OCI-LY7 (cell line): Measurements from ENCODE around the gene ATP6V0A1. TPM values are rescaled to one million over a fixed set of nuclear protein-coding genes. Genes with fewer than 3 reads are reported as not detected.

Experiments
- BruUV-seq: library from RNA; stranded (reverse); fragments of 400-500 nt; replicated peaks from 2 replicates; lab custom pipeline; 2021; lab: Mats Ljungman, UMichigan
- CTCF ChIA-PET: fragments of 300-600 bp; sonication (Branson Sonifier 250); formaldehyde crosslinking; loops from one replicate; lab custom pipeline; 2022; ENCODE audit warnings: antibody characterized with exemption; ENCODE audit not compliant: unreplicated experiment; lab: Charles Lee
- POLR2A ChIA-PET: fragments of 300-600 bp; sonication (Branson Sonifier 250); formaldehyde crosslinking; loops from one replicate; lab custom pipeline; 2022; ENCODE audit warnings: antibody characterized with exemption; lab: Charles Lee
- DNase-seq: peaks from one replicate; pipeline ENCODE4 v3.0.0-alpha.2; 2015; ENCODE audit warnings: low spot score
- H2AFZ ChIP-seq: fragments of 200-600 bp; sonication (generic), shearing (Covaris generic); 2 replicates; pipeline ENCODE4 v1.6.1; 2014; ENCODE audit warnings: mild to moderate bottlenecking, antibody characterized with exemption, low read length, moderate library complexity
- H3K27ac ChIP-seq: fragments of 200-600 bp; sonication (generic); 2 replicates; pipeline ENCODE4 v1.5.1; 2014; ENCODE audit warnings: mixed run types, low read depth, mild to moderate bottlenecking, moderate library complexity, low read length, inconsistent platforms; ENCODE audit not compliant: poor library complexity, severe bottlenecking
- H3K36me3 ChIP-seq: fragments of 200-600 bp; sonication (generic); 2 replicates; pipeline ENCODE4 v1.6.1; 2014; ENCODE audit warnings: mild to moderate bottlenecking, antibody characterized with exemption, low read length, moderate library complexity, mixed read lengths; ENCODE audit not compliant: insufficient read depth
- H3K4me1 ChIP-seq: fragments of 200-600 bp; sonication (generic); 2 replicates; pipeline ENCODE4 v1.5.1; 2014; ENCODE audit warnings: mild to moderate bottlenecking, low read length; ENCODE audit not compliant: insufficient read depth, poor library complexity, severe bottlenecking
- H3K4me2 ChIP-seq: fragments of 200-600 bp; sonication (generic); 2 replicates; pipeline ENCODE4 v1.6.1; 2014; ENCODE audit warnings: mild to moderate bottlenecking, low read length
- H3K4me3 ChIP-seq: fragments of 200-600 bp; sonication (generic); 2 replicates; pipeline ENCODE4 v1.5.1; 2014; ENCODE audit warnings: mild to moderate bottlenecking, low read depth, low read length; ENCODE audit not compliant: poor library complexity, severe bottlenecking
- H3K79me2 ChIP-seq: fragments of 200-600 bp; sonication (generic); 2 replicates; pipeline ENCODE4 v1.6.1; 2016; ENCODE audit warnings: low read depth, mild to moderate bottlenecking, low read length, moderate library complexity, mixed read lengths; ENCODE audit not compliant: insufficient read depth
- H3K9me2 ChIP-seq: fragments of 200-600 bp; sonication (generic); 2 replicates; pipeline ENCODE4 v1.6.1; 2016; ENCODE audit warnings: mild to moderate bottlenecking, low read length, mixed read lengths; ENCODE audit not compliant: insufficient read depth
- H3K9me3 ChIP-seq: fragments of 200-600 bp; sonication (generic); 2 replicates; pipeline ENCODE4 v1.6.1; 2014; ENCODE audit warnings: mild to moderate bottlenecking, mixed run types, low read length, mixed read lengths
- H4K20me1 ChIP-seq: fragments of 200-600 bp; sonication (generic); 2 replicates; pipeline ENCODE4 v1.6.1; 2014; ENCODE audit warnings: mild to moderate bottlenecking, antibody characterized with exemption, low read length, moderate library complexity, mixed read lengths; ENCODE audit not compliant: insufficient read depth
- EZH2phosphoT487 ChIP-seq: fragments of 200-600 bp; sonication (generic); IDR thresholded peaks from 2 replicates; pipeline ENCODE4 v1.6.1; 2018; ENCODE audit warnings: low read depth, borderline replicate concordance, mild to moderate bottlenecking, mixed run types, antibody characterized with exemption, low read length, moderate library complexity, mixed read lengths
- intact Hi-C: fragments of 100-400 bp; cut with micrococcal nuclease; formaldehyde crosslinking; loops from one replicate; pipeline ENCODE4 v1.10.0; 2022; ENCODE audit not compliant: unreplicated experiment
- total RNA-seq, 2 experiments: library from RNA; depleted of rRNA in 1 of 2; stranded (reverse); fragments of >200 nt in 1 of 2; shearing (Covaris generic) in 1 of 2; gene quantifications; 2 replicates each; pipeline ENCODE4 v1.2.3, GENCODE V29; 2014 to 2022
- TF ChIP-seq, protein P1 (sequence below): fragments of 200-600 bp; sonication (generic); conservative IDR thresholded peaks from 2 replicates; pipeline ENCODE4 v1.5.1; 2014; ENCODE audit warnings: mild to moderate bottlenecking, antibody characterized with exemption, low read length, moderate library complexity, mixed read lengths

Gene ATP6V0A1
- total RNA-seq, 2 experiments from 2014 or later, result 19.8 to 46.9 TPM

DNA sequence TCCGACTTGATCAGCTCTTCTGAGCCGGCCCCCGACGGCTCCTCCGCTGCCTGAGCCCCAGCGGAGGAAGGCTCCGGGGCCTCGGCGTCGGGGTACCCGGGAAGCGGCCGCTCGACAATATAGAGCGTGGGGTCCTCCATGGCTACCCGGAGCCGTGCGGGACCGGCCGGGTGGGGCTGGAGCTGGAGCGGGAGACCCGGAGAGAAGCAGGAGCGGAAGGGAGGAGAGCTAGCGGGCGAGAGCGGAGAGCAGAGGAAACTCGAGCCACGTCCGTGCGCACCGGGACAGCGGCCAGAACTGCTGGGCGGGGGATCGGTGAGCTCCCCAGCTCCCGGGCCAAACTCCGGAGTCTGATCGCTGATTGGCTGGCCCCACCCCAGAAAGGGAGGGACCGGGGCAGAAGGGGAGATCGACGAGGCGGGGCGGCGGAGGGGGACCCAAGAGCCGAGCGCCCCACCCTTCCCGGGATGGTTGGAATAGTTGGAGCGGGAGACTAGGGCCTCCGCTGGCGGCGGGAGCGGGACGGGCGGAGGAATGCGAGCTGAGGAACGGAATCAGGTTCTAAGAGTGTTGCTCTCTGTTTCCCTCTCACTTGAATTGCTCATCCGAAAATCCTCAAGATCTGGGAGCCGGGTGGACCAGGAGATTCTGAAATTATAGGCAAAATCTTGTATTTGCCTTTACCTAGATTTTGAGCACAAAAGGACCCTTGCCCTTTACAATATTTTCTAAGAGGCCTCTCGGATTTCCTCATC lies 35.5 kb upstream of the ATP6V0A1 start, which contains the start of gene CAVIN1:
Gene CAVIN1 (minus strand): TSS at position 299 of the 755 bp plus-strand sequence. CDS start 159 bp downstream, at position 140.
- intact Hi-C loops, result no loop called here
- H3K9me2 ChIP-seq, result no peaks in the 10 kb centered on the region
- H4K20me1 ChIP-seq, result no peaks in the 10 kb centered on the region
- no peak for DNase-seq
- TF ChIP-seq, protein P1, sequence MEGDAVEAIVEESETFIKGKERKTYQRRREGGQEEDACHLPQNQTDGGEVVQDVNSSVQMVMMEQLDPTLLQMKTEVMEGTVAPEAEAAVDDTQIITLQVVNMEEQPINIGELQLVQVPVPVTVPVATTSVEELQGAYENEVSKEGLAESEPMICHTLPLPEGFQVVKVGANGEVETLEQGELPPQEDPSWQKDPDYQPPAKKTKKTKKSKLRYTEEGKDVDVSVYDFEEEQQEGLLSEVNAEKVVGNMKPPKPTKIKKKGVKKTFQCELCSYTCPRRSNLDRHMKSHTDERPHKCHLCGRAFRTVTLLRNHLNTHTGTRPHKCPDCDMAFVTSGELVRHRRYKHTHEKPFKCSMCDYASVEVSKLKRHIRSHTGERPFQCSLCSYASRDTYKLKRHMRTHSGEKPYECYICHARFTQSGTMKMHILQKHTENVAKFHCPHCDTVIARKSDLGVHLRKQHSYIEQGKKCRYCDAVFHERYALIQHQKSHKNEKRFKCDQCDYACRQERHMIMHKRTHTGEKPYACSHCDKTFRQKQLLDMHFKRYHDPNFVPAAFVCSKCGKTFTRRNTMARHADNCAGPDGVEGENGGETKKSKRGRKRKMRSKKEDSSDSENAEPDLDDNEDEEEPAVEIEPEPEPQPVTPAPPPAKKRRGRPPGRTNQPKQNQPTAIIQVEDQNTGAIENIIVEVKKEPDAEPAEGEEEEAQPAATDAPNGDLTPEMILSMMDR, result no peak
- TF ChIP-seq EZH2phosphoT487, result no peak
- no peak within 1 kb of the TSS for H2AFZ ChIP-seq
- H3K79me2 ChIP-seq, result no peaks in the 10 kb centered on the region
- ChIA-PET CTCF (interaction anchor here (1.2 kb wide), 1 partner anchor 16 kb away, joined by 4 read pairs; no protein-coding TSS in a partner anchor), POLR2A (no interaction called here)
- no TSS peak for BruUV-seq
- peak within 1 kb of the TSS; percentile 12 for H3K4me3 ChIP-seq
- H3K9me3 ChIP-seq, result no peaks in the 10 kb centered on the region
- peak within 1 kb of the TSS; percentile 31 for H3K4me2 ChIP-seq
- H3K27ac ChIP-seq, result no peak within 1 kb of the TSS
- no peaks in the 10 kb centered on the region for H3K36me3 ChIP-seq
- H3K4me1 ChIP-seq, result no peaks in the 10 kb centered on the region

DNA sequence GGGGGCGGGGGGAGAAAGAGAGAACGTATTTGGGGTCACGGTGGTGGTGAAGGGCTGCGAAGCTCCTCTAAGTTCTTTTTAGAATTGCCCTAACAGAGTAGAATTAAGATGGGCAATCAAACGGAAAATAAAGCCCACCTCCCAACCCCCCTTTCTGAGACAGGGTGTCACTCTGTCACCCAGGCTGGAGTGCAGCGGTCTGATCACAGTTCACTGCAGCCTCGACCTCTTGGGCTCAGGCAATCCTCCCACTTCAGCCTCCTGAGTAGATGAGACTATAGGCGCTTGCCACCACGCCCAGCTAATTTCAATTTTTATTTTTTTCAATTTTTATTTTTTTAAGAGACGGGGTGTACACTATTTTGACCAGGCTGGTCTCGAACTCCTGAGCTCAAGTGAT lies 34.9 kb upstream of the ATP6V0A1 start:
- DNase-seq, result no peak
- H2AFZ ChIP-seq, result no peak overlapping the region
- ChIA-PET POLR2A (no interaction called here), CTCF (no interaction called here)
- no peaks in the 10 kb centered on the region for H3K36me3 ChIP-seq
- TF ChIP-seq, protein P1, result no peak
- TF ChIP-seq EZH2phosphoT487, result no peak
- no TSS peak for BruUV-seq
- H3K79me2 ChIP-seq, result no peaks in the 10 kb centered on the region
- H3K27ac ChIP-seq, result no peak overlapping the region
- intact Hi-C loops, result no loop called here
- H3K4me3 ChIP-seq, result no peak overlapping the region
- H3K4me2 ChIP-seq, result no peak overlapping the region
- H4K20me1 ChIP-seq, result no peaks in the 10 kb centered on the region
- no peaks in the 10 kb centered on the region for H3K4me1 ChIP-seq
- H3K9me2 ChIP-seq, result no peaks in the 10 kb centered on the region
- H3K9me3 ChIP-seq, result no peaks in the 10 kb centered on the region

DNA sequence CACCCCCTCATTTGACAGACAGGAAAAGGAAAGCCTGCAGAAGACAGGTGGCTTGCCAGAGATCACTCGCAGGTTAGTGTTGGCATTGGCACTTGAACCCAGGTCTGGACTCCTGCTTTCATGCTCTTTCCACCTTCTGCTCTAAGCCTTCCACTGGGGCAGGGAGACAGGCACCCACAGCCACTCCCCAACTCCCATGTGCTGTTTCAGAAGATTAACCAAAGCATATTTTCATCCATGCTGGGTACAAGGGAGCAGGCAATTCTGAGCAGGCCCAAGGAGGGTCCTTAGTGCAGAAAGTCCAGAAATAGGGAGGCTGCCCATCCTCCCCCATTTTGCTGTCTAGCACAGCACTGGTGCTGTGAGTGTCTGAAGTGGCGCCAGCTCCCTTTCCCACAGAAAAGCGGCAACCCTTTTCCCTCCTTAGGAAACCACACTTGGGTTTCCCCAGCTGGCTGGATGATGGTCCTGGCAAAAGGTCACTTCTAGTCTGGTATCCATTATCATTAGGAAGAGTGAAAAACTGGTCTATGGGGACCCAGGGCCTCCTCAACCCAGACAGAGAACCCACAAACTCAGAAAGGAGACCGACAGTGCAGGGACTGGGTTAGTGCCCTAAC lies 33.6 kb upstream of the ATP6V0A1 start:
- no peak overlapping the region for H2AFZ ChIP-seq
- no peaks in the 10 kb centered on the region for H4K20me1 ChIP-seq
- no peaks in the 10 kb centered on the region for H3K9me2 ChIP-seq
- intact Hi-C loops, result no loop called here
- no peaks in the 10 kb centered on the region for H3K36me3 ChIP-seq
- CTCF ChIA-PET, result no interaction called here
- H3K27ac ChIP-seq, result no peak overlapping the region
- POLR2A ChIA-PET, result no interaction called here
- H3K4me2 ChIP-seq, result no peak overlapping the region
- H3K4me3 ChIP-seq, result no peak overlapping the region
- DNase-seq, result no peak
- peaks cover 6% of the 10 kb centered on the region for H3K4me1 ChIP-seq
- no peak for TF ChIP-seq EZH2phosphoT487
- TF ChIP-seq, protein P1, result no peak
- H3K79me2 ChIP-seq, result no peaks in the 10 kb centered on the region
- H3K9me3 ChIP-seq, result no peaks in the 10 kb centered on the region
- no TSS peak for BruUV-seq
